Activated CD8-positive, alpha-beta memory T cell treated with anti-CD3 and anti-CD28 coated beads, Interleukin-2, amount 50 U/mL, for 4 hours (primary cell): ENCODE data around the gene TBC1D16.
A peak's percentile ranks its signal among the peaks of the same experiment; 100 is the strongest.
"Not testable (repeated sequence)": the region's sequence is repeated elsewhere in the genome, so short reads cannot be mapped to it uniquely, and the experiment has no call there.

Source experiments
- DNase-seq: peaks from one replicate; pipeline ENCODE4 v3.0.0-alpha.2; 2020

The TBC1D16 gene

GRCh38 chr17:79970576-79971068, 65.0 kb downstream of the TBC1D16 start:
- no peak for DNase-seq

DNA sequence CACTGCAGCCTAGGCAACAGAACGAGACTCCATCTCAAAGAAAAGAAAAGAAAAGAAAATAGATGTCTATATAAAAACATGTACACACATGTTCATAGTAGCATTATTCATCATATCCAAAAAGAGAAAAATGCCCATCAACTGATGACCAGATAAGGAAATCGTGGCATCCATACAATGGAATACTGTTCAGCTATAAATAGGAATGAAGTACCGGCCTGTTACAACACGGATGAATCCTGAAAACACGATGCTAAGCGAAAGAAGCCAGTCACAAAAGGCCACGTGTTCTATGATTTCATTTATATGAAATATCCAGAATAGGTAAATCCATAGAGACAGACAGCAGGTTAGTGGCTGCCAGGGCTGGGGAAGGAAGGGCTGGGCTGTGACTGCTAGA, 65.8 kb downstream of the TBC1D16 start:
- no peak for DNase-seq

GRCh38 chr17:79968116-79968515, 67.6 kb downstream of the TBC1D16 start:
- no peak for DNase-seq

DNA sequence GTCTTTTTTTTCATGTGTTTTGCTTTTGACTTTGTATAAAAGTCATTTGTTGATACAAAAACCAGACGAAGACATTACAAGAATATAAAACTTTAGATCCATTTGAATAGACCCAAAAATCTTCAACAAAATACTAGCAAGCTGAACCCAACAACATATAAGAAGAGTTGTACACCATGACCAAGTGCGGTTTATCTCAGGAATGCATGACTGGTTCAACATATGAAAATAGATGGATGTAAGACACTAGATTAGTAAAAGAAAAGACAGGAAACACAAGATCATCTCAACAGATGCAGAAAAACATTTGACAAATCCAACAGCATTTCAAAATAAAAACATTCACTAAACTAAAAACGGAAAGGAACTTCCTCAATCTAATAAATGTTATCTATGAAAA, 69.0 kb downstream of the TBC1D16 start:
- DNase-seq = no peak

GRCh38 chr17:79965806-79966205, 69.9 kb downstream of the TBC1D16 start:
- no peak for DNase-seq

- DNase-seq = not testable (repeated sequence)
These were observed 73.2 kb downstream of the TBC1D16 start for GRCh38 chr17:79962467-79962866.

DNA sequence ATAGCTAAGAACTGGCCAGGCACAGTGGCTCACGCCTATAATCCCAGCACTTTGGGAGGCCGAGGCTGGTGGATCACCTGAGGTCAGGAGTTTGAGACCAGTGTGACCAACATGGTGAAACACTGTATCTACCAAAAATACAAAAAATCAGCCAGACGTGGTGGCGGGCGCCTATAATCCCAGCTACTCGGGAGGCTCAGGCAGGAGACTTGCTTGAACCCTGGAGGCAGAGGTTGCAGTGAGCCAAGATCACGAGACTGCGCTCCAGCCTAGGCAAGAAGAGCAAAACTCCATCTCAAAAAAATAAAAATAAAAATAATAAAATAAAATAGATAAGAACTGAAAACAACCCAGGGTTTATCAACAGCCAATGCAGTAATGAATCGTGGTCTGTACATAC, 74.1 kb downstream of the TBC1D16 start:
- not testable (repeated sequence) for DNase-seq

- DNase-seq = no peak
These were observed 74.7 kb downstream of the TBC1D16 start for GRCh38 chr17:79960788-79961522.

- DNase-seq = no peak
These were observed 76.6 kb downstream of the TBC1D16 start for GRCh38 chr17:79959042-79959441.

- DNase-seq = peak; percentile 2
These were observed 78.8 kb downstream of the TBC1D16 start for GRCh38 chr17:79956853-79957252.

GRCh38 chr17:79956441-79956735, 79.3 kb downstream of the TBC1D16 start:
- DNase-seq = peak; percentile 3

GRCh38 chr17:79955691-79956440, 79.8 kb downstream of the TBC1D16 start:
- no peak for DNase-seq

DNA sequence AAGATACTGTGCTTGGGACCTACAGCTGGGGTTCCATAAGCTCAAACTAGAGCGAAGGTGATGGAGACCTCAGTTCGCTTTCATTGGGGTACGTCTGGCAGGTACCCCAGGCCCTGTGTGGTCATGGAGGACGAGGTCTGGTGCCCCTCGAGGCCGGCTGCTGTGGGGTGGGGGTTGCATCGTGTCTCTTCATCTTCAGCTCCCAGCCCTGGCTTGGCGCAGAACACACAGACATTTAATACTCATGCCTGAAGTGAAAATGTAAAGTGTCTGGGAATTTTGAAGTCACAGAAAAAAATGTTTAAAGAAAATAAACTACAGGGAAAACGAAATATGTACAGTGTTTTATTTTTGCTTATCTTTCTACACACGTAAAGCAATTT, 80.5 kb downstream of the TBC1D16 start:
- DNase-seq = no peak

DNA sequence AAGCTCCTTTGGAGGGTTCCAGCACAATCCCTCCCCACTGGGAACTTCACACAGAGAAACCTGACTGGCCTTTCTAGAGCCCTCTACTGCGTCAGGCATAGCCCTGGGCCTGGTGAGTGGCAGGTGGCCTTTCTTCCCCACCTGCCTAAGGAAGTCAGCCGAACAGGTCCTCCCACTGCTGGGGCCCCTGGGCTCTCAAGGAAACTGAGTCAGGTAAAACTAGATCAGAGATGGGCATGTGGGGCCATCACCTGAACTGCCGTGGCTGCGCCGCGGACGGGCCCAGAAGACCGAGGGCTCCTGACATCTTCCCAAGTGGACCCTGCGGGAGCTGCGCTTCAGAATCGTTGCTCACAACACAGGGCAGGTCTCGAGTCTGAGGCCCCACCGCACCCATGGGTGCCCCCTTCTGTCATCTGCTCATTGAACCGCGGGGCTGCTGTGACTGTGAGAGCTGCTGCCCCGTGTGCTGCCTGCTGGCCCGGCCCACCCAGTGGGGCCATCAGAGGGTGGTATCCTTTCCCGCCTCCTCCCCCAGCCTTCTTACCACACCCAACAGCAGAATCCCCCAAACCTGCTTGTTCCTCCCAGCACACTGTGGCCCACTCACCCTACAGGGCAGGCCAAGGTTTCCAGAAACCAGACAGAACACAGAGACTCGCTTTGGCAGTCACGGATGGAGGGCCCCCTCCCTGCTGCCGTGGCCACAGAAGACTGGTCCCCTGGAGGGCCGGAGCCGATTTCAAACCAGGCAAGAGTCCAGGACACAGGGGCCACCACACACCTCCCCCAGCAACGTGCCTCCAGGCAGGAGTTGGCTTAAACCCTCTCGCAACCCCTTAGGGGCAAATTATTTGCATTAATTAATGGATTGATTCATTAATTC, 81.1 kb downstream of the TBC1D16 start:
- DNase-seq = no peak

- no peak for DNase-seq
These were observed 82.3 kb downstream of the TBC1D16 start for GRCh38 chr17:79953335-79953734.

DNA sequence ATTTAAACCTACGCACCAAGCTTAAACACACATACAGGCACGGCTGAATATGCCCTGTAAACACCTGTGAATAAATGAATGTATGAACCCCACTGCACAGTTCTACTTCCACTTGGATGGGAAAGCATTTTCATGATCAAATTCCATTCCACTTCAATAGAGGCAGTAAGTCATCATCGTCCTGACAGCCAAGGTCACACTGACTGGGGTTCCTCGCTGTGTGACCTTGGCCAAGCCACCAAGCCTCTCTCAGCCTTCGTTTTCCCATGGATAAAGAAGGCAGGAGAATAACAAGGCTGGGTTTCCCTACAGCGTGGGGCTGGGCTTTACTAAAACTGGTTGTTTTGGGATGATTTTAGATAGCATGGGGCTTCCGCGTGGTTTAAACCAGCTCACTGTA, 82.8 kb downstream of the TBC1D16 start:
- no peak for DNase-seq

- no peak for DNase-seq
These were observed 83.3 kb downstream of the TBC1D16 start for GRCh38 chr17:79952265-79952877.

DNA sequence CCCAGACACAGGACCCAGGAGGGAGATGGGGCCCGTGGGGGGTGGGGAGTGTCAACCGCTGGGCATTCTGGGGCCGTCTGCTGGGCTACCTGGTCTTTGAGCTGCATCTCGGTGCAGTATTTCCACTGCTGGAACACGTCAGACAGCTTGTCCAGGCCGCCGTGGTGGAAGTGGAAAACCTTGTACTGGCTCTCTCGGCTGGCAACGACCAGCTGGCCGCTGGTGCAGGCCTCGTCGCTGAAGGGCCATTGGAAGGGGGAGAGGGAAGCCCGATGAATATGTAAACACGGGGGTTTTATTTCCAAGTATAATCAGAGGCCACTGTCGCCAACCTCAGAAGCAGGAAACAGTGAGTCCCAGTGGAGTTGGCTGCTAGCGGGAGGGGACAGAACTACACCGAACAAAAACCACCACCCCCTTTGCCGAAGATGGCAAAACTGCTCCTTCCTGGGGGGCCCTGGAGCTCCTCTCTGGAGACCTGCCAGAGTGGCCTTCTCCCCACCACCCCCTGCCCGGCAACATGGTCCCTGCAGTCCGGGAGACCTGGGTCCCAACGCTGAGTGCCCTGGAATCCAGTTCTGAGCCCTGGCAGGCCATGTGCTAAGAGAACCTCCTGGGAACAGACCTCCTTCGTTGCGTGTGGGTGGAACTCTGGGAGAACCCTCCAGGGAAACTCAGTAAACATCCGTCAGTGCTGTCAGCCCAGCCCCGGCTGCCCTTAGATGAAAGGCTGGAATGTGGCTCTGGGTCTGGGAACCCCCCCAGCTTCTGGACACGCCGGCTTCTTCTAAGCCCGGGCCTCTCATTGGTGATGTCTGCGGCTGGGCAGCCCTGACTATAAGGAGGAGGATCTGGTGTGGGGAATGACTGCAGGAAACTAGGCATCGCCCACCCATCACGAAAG, 84.1 kb downstream of the TBC1D16 start:
- DNase-seq = no peak

- no peak for DNase-seq
These were observed 84.9 kb downstream of the TBC1D16 start for GRCh38 chr17:79950751-79951150.

DNA sequence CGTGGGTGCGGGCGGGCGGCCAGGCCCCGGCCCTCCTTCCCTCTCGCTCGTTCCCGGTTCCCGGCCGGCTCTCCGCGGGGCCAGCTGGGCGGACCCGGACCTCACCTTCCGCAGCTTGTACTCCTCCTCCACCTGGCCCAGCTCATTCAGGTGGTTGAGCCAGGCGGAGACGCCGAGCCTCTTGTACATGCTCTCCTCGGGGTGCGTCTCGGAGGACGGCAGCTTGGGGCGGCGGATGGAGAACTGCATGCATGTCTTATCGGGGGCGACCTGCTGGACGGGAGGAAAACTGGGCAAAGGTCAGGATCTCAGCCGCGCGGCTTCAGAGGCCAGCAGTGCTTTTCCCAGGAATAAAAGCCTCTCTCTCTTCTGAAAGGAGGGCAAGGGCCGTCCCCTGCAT, 85.4 kb downstream of the TBC1D16 start:
- DNase-seq = no peak

DNA sequence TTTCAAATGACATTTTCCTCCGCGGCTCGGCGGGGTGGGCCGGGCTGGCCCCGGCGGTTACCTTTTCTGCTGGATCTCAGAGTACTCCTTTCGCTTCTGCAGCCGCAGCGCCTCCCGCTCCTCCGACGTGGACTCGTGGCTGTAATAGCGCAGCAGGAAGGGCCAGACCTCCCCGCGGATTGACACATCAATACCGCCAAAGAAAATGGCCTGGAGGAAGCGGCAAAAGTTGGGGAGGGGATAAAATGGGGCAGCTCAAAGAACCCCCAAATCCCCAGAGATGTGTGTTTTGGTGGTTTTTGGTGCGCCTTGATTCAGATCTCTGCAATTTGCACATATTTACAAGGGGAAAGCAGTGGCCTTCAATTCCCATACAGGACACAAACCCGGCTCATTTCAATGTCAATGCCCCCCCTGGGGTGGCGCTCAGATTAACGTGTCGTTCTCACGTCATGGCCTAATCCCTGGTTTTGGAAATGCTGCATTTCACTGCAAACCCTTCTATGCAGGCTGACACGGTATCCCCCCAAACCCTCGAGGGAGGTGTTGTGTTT, 85.9 kb downstream of the TBC1D16 start:
- DNase-seq = no peak
